Parathyroid adenoma (tissue), 2 donors: ENCODE results near the gene OCA2.
"Not testable (repeated sequence)": the region's sequence is repeated elsewhere in the genome, so short reads cannot be mapped to it uniquely, and the experiment has no call there.

Source experiments
- H2AFZ ChIP-seq: fragments of 300-600 bp; sonication (generic); one replicate; pipeline ENCODE4 v1.7.0; 2017; ENCODE audit warnings: antibody characterized with exemption, mild to moderate bottlenecking
- H3K27ac ChIP-seq: fragments of 300-600 bp; sonication (generic); one replicate; pipeline ENCODE4 v1.7.0; 2017
- H3K27me3 ChIP-seq: fragments of 300-600 bp; sonication (generic); one replicate; pipeline ENCODE4 v1.7.0; 2017; ENCODE audit warnings: low read length; ENCODE audit not compliant: control insufficient read depth, insufficient read depth
- H3K36me3 ChIP-seq: fragments of 300-600 bp; sonication (generic); one replicate; pipeline ENCODE4 v1.7.0; 2017; ENCODE audit warnings: low read length; ENCODE audit not compliant: control insufficient read depth, insufficient read depth
- H3K4me1 ChIP-seq: fragments of 300-600 bp; sonication (generic); one replicate; pipeline ENCODE4 v1.7.0; 2017; ENCODE audit warnings: control low read depth
- H3K4me2 ChIP-seq: fragments of 300-600 bp; sonication (generic); one replicate; pipeline ENCODE4 v1.7.0; 2017; ENCODE audit warnings: low read length
- H3K4me3 ChIP-seq: fragments of 300-600 bp; sonication (generic); one replicate; pipeline ENCODE4 v1.7.0; 2017; ENCODE audit warnings: low read depth, low read length
- H3K79me2 ChIP-seq: fragments of 300-600 bp; sonication (generic); one replicate; pipeline ENCODE4 v1.7.0; 2017; ENCODE audit warnings: control low read depth
- H3K9ac ChIP-seq: fragments of 300-600 bp; sonication (generic); one replicate; pipeline ENCODE4 v1.7.0; 2017; ENCODE audit warnings: mild to moderate bottlenecking
- H3K9me3 ChIP-seq: fragments of 300-600 bp; sonication (generic); one replicate; pipeline ENCODE4 v1.7.0; 2017; ENCODE audit warnings: low read length; ENCODE audit not compliant: control insufficient read depth
- CTCF ChIP-seq: fragments of 300-600 bp; sonication (generic); IDR thresholded peaks from one replicate; pipeline ENCODE4 v1.7.0; 2017; ENCODE audit warnings: antibody characterized with exemption, mild to moderate bottlenecking
- donor health status: primary hyperparathyroidism.

OCA2 gene

GRCh38 chr15:28098766-28099554 lies at the start of gene OCA2:
TSS of gene OCA2 (minus strand) at chr15:28099315. CDS start at chr15:28081874, 17,441 bp downstream.
- H3K27me3 ChIP-seq, result no peaks in the 10 kb centered on the region
- no peak within 1 kb of the TSS for H2AFZ ChIP-seq
- H3K27ac ChIP-seq, result no peak within 1 kb of the TSS
- H3K79me2 ChIP-seq, result no peaks in the 10 kb centered on the region
- H3K36me3 ChIP-seq, result no peaks in the 10 kb centered on the region
- H3K4me3 ChIP-seq, result no peak within 1 kb of the TSS
- H3K9me3 ChIP-seq, result no peaks in the 10 kb centered on the region
- no peak for TF ChIP-seq CTCF
- H3K9ac ChIP-seq, result no peak within 1 kb of the TSS
- no peak within 1 kb of the TSS for H3K4me2 ChIP-seq
- H3K4me1 ChIP-seq, result no peaks in the 10 kb centered on the region

GRCh38 chr15:28147801-28148200 lies 48.7 kb upstream of the OCA2 start:
- H3K9me3 ChIP-seq, result no peaks in the 10 kb centered on the region
- H3K9ac ChIP-seq, result no peak overlapping the region
- H3K36me3 ChIP-seq, result no peaks in the 10 kb centered on the region
- no peaks in the 10 kb centered on the region for H3K27me3 ChIP-seq
- TF ChIP-seq CTCF, result no peak
- no peaks in the 10 kb centered on the region for H3K4me1 ChIP-seq
- no peak overlapping the region for H3K4me2 ChIP-seq
- H2AFZ ChIP-seq, result no peak overlapping the region
- no peak overlapping the region for H3K4me3 ChIP-seq
- no peak overlapping the region for H3K27ac ChIP-seq
- H3K79me2 ChIP-seq, result peaks cover 3% of the 10 kb centered on the region

- not testable (repeated sequence) for H3K9me3 ChIP-seq, H3K4me1 ChIP-seq, H3K27me3 ChIP-seq, H3K4me2 ChIP-seq, H3K79me2 ChIP-seq, H3K9ac ChIP-seq, H3K4me3 ChIP-seq, H3K27ac ChIP-seq, H2AFZ ChIP-seq, H3K36me3 ChIP-seq
Measured at GRCh38 chr15:28145419-28145818, 46.3 kb upstream of the OCA2 start.

GRCh38 chr15:28140062-28140461 lies 40.9 kb upstream of the OCA2 start:
- Histone ChIP-seq H2AFZ (no peak overlapping the region), H3K79me2 (no peaks in the 10 kb centered on the region), H3K4me2 (no peak overlapping the region), H3K27ac (no peak overlapping the region), H3K4me1 (no peaks in the 10 kb centered on the region), H3K4me3 (no peak overlapping the region), H3K36me3 (no peaks in the 10 kb centered on the region), H3K27me3 (no peaks in the 10 kb centered on the region), H3K9ac (no peak overlapping the region), H3K9me3 (no peaks in the 10 kb centered on the region)
- no peak for TF ChIP-seq CTCF

GRCh38 chr15:28137408-28138039 lies 38.4 kb upstream of the OCA2 start:
- not testable (repeated sequence) for H3K4me3 ChIP-seq, H3K9ac ChIP-seq, H3K36me3 ChIP-seq, H3K27ac ChIP-seq, H2AFZ ChIP-seq, H3K9me3 ChIP-seq, H3K4me1 ChIP-seq, H3K79me2 ChIP-seq, H3K27me3 ChIP-seq, H3K4me2 ChIP-seq

GRCh38 chr15:28136236-28136904 lies 37.3 kb upstream of the OCA2 start:
- not testable (repeated sequence) for H3K36me3 ChIP-seq, H2AFZ ChIP-seq, H3K4me3 ChIP-seq, H3K4me1 ChIP-seq, H3K4me2 ChIP-seq, H3K9me3 ChIP-seq, H3K9ac ChIP-seq, H3K27me3 ChIP-seq, H3K27ac ChIP-seq, H3K79me2 ChIP-seq
